WTC11 (cell line): ENCODE data around the gene PDIA6. TPM values are rescaled to one million over a fixed set of nuclear protein-coding genes. Genes with fewer than 3 reads are reported as not detected.

Source experiments
- ATF1 ChIP-seq: sonication (generic); formaldehyde crosslinking; IDR thresholded peaks from 2 replicates; pipeline ENCODE4 v1.8.1; 2023; ENCODE audit warnings: mild to moderate bottlenecking, moderate library complexity, missing genetic modification reagents
- CREB1 ChIP-seq: sonication (generic); formaldehyde crosslinking; IDR thresholded peaks from 2 replicates; pipeline ENCODE4 v1.8.0; 2023; ENCODE audit warnings: mild to moderate bottlenecking, missing genetic modification reagents
- ELF4 ChIP-seq: sonication (generic); formaldehyde crosslinking; IDR thresholded peaks from 2 replicates; pipeline ENCODE4 v1.8.1; 2022; ENCODE audit warnings: low read depth, mild to moderate bottlenecking, moderate library complexity, missing genetic modification reagents
- FOXP1 ChIP-seq: sonication (generic); formaldehyde crosslinking; IDR thresholded peaks from 2 replicates; pipeline ENCODE4 v1.8.0; 2022; ENCODE audit warnings: missing genetic modification reagents, mild to moderate bottlenecking, moderate library complexity, borderline replicate concordance
- IRF2 ChIP-seq: sonication (generic); formaldehyde crosslinking; IDR thresholded peaks from 2 replicates; pipeline ENCODE4 v1.8.0; 2022; ENCODE audit warnings: low read depth, missing genetic modification reagents, borderline replicate concordance
- JUN ChIP-seq: sonication (generic); formaldehyde crosslinking; IDR thresholded peaks from 2 replicates; pipeline ENCODE4 v1.8.0; 2023; ENCODE audit warnings: mild to moderate bottlenecking, missing genetic modification reagents
- MXD4 ChIP-seq: fragments of 250-450 bp; sonication (Bioruptor Pico); IDR thresholded peaks from 2 replicates; pipeline ENCODE4 v1.8.0; 2021; ENCODE audit warnings: mild to moderate bottlenecking, moderate library complexity, borderline replicate concordance
- MYBL2 ChIP-seq: sonication (generic); formaldehyde crosslinking; IDR thresholded peaks from 2 replicates; pipeline ENCODE4 v1.8.1; 2023; ENCODE audit warnings: mild to moderate bottlenecking, moderate library complexity, missing genetic modification reagents
- NFE2L1 ChIP-seq: sonication (generic); formaldehyde crosslinking; IDR thresholded peaks from 2 replicates; pipeline ENCODE4 v1.8.1; 2023; ENCODE audit warnings: missing genetic modification reagents
- NR2C2 ChIP-seq: sonication (generic); formaldehyde crosslinking; IDR thresholded peaks from 2 replicates; pipeline ENCODE4 v1.8.0; 2022; ENCODE audit warnings: mild to moderate bottlenecking, missing genetic modification reagents
- PRRX2 ChIP-seq: fragments of 250-450 bp; sonication (Bioruptor Pico); IDR thresholded peaks from 2 replicates; pipeline ENCODE4 v1.8.0; 2021; ENCODE audit warnings: mild to moderate bottlenecking
- SMAD3 ChIP-seq: sonication (generic); formaldehyde crosslinking; IDR thresholded peaks from 2 replicates; pipeline ENCODE4 v1.8.0; 2022; ENCODE audit warnings: missing genetic modification reagents, mild to moderate bottlenecking, borderline replicate concordance
- TCF7 ChIP-seq: sonication (generic); formaldehyde crosslinking; IDR thresholded peaks from 2 replicates; pipeline ENCODE4 v1.8.0; 2022; ENCODE audit warnings: mild to moderate bottlenecking, low read depth, missing genetic modification reagents, moderate library complexity
- TP53 ChIP-seq: sonication (generic); formaldehyde crosslinking; IDR thresholded peaks from 2 replicates; pipeline ENCODE4 v1.8.1; 2023; ENCODE audit warnings: mild to moderate bottlenecking, missing genetic modification reagents
- ZNF317 ChIP-seq: sonication (generic); formaldehyde crosslinking; IDR thresholded peaks from 2 replicates; pipeline ENCODE4 v1.8.1; 2023; ENCODE audit warnings: low read depth, mild to moderate bottlenecking, moderate library complexity, missing genetic modification reagents, borderline replicate concordance
- total RNA-seq: library from RNA; stranded (reverse); gene quantifications from 3 replicates; pipeline ENCODE4 v1.2.3, GENCODE V29; 2021
- TF ChIP-seq, protein P1 (sequence below): sonication (generic); formaldehyde crosslinking; IDR thresholded peaks from 2 replicates; pipeline ENCODE4 v1.8.0; 2023; ENCODE audit warnings: mild to moderate bottlenecking, missing genetic modification reagents
- TF ChIP-seq, protein P2 (sequence below): fragments of 250-450 bp; sonication (Bioruptor Pico); IDR thresholded peaks from 2 replicates; pipeline ENCODE4 v1.9.0; 2021; ENCODE audit warnings: mild to moderate bottlenecking
- TF ChIP-seq, protein P3 (sequence below): sonication (generic); formaldehyde crosslinking; IDR thresholded peaks from 2 replicates; pipeline ENCODE4 v1.8.0; 2022; ENCODE audit warnings: missing genetic modification reagents
- TF ChIP-seq, protein P4 (sequence below): sonication (generic); formaldehyde crosslinking; IDR thresholded peaks from 2 replicates; pipeline ENCODE4 v1.8.1; 2023; ENCODE audit warnings: mild to moderate bottlenecking, missing genetic modification reagents, borderline replicate concordance

Gene PDIA6
- total RNA-seq, 1 experiment from 2014 or later = 331 TPM

DNA sequence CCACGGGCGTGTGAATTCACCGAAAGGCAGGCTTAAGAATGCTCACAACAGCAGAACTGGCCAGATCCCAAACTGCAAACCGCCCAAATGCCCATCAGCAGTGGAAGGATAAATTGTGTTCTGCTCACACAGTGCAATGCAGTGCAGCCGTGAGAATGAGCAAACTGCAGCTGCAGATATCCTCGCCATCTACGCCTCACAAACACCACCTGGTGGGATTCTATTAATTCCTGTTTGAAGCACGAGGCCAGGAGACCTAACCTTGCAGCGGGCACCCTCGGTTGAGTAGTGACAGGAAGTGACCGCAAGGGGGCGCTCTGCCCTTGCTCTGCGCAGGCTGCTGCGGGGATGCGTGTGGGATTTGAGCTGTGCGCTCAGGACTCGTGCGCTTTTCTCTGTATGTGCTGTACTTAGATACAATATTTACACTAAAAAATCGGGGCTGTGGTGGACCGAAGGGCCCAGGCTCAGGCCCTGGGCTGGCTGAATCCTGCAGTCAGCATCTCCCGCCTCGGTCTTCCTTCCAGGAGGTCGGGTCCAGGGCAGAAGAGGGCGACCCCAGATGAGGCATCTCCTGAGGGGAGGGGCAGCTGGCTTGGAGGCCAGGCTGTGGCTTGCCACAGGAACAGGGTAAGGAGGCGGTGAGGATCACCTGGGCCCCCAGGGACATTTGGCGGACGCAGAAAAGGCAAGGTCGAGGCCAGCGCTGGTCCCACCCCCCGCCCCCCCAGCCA is 19.8 kb upstream of the PDIA6 start (continued):
- TF ChIP-seq, protein P1, sequence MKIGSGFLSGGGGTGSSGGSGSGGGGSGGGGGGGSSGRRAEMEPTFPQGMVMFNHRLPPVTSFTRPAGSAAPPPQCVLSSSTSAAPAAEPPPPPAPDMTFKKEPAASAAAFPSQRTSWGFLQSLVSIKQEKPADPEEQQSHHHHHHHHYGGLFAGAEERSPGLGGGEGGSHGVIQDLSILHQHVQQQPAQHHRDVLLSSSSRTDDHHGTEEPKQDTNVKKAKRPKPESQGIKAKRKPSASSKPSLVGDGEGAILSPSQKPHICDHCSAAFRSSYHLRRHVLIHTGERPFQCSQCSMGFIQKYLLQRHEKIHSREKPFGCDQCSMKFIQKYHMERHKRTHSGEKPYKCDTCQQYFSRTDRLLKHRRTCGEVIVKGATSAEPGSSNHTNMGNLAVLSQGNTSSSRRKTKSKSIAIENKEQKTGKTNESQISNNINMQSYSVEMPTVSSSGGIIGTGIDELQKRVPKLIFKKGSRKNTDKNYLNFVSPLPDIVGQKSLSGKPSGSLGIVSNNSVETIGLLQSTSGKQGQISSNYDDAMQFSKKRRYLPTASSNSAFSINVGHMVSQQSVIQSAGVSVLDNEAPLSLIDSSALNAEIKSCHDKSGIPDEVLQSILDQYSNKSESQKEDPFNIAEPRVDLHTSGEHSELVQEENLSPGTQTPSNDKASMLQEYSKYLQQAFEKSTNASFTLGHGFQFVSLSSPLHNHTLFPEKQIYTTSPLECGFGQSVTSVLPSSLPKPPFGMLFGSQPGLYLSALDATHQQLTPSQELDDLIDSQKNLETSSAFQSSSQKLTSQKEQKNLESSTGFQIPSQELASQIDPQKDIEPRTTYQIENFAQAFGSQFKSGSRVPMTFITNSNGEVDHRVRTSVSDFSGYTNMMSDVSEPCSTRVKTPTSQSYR (CRISPR knock-in tag) = no peak
- TF ChIP-seq MXD4 (CRISPR knock-in tag) = no peak
- TF ChIP-seq FOXP1 = peak; percentile 61; the same call in 1 of the 2 replicates
- TF ChIP-seq, protein P2, sequence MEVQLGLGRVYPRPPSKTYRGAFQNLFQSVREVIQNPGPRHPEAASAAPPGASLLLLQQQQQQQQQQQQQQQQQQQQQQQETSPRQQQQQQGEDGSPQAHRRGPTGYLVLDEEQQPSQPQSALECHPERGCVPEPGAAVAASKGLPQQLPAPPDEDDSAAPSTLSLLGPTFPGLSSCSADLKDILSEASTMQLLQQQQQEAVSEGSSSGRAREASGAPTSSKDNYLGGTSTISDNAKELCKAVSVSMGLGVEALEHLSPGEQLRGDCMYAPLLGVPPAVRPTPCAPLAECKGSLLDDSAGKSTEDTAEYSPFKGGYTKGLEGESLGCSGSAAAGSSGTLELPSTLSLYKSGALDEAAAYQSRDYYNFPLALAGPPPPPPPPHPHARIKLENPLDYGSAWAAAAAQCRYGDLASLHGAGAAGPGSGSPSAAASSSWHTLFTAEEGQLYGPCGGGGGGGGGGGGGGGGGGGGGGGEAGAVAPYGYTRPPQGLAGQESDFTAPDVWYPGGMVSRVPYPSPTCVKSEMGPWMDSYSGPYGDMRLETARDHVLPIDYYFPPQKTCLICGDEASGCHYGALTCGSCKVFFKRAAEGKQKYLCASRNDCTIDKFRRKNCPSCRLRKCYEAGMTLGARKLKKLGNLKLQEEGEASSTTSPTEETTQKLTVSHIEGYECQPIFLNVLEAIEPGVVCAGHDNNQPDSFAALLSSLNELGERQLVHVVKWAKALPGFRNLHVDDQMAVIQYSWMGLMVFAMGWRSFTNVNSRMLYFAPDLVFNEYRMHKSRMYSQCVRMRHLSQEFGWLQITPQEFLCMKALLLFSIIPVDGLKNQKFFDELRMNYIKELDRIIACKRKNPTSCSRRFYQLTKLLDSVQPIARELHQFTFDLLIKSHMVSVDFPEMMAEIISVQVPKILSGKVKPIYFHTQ = no peak
- TF ChIP-seq, protein P3, sequence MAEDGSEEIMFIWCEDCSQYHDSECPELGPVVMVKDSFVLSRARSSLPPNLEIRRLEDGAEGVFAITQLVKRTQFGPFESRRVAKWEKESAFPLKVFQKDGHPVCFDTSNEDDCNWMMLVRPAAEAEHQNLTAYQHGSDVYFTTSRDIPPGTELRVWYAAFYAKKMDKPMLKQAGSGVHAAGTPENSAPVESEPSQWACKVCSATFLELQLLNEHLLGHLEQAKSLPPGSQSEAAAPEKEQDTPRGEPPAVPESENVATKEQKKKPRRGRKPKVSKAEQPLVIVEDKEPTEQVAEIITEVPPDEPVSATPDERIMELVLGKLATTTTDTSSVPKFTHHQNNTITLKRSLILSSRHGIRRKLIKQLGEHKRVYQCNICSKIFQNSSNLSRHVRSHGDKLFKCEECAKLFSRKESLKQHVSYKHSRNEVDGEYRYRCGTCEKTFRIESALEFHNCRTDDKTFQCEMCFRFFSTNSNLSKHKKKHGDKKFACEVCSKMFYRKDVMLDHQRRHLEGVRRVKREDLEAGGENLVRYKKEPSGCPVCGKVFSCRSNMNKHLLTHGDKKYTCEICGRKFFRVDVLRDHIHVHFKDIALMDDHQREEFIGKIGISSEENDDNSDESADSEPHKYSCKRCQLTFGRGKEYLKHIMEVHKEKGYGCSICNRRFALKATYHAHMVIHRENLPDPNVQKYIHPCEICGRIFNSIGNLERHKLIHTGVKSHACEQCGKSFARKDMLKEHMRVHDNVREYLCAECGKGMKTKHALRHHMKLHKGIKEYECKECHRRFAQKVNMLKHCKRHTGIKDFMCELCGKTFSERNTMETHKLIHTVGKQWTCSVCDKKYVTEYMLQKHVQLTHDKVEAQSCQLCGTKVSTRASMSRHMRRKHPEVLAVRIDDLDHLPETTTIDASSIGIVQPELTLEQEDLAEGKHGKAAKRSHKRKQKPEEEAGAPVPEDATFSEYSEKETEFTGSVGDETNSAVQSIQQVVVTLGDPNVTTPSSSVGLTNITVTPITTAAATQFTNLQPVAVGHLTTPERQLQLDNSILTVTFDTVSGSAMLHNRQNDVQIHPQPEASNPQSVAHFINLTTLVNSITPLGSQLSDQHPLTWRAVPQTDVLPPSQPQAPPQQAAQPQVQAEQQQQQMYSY = no peak
- no peak for TF ChIP-seq SMAD3 (CRISPR knock-in tag)
- TF ChIP-seq, protein P4, sequence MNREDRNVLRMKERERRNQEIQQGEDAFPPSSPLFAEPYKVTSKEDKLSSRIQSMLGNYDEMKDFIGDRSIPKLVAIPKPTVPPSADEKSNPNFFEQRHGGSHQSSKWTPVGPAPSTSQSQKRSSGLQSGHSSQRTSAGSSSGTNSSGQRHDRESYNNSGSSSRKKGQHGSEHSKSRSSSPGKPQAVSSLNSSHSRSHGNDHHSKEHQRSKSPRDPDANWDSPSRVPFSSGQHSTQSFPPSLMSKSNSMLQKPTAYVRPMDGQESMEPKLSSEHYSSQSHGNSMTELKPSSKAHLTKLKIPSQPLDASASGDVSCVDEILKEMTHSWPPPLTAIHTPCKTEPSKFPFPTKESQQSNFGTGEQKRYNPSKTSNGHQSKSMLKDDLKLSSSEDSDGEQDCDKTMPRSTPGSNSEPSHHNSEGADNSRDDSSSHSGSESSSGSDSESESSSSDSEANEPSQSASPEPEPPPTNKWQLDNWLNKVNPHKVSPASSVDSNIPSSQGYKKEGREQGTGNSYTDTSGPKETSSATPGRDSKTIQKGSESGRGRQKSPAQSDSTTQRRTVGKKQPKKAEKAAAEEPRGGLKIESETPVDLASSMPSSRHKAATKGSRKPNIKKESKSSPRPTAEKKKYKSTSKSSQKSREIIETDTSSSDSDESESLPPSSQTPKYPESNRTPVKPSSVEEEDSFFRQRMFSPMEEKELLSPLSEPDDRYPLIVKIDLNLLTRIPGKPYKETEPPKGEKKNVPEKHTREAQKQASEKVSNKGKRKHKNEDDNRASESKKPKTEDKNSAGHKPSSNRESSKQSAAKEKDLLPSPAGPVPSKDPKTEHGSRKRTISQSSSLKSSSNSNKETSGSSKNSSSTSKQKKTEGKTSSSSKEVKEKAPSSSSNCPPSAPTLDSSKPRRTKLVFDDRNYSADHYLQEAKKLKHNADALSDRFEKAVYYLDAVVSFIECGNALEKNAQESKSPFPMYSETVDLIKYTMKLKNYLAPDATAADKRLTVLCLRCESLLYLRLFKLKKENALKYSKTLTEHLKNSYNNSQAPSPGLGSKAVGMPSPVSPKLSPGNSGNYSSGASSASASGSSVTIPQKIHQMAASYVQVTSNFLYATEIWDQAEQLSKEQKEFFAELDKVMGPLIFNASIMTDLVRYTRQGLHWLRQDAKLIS (CRISPR knock-in tag) = no peak
- no peak for TF ChIP-seq TP53
- TF ChIP-seq NR2C2 = no peak
- TF ChIP-seq MYBL2 (CRISPR knock-in tag) = no peak
- no peak for TF ChIP-seq ATF1 (CRISPR knock-in tag)
- no peak for TF ChIP-seq NFE2L1 (CRISPR knock-in tag)
- no peak for TF ChIP-seq ZNF317 (CRISPR knock-in tag)
- TF ChIP-seq IRF2 = no peak
- TF ChIP-seq PRRX2 (CRISPR knock-in tag) = no peak
- no peak for TF ChIP-seq TCF7
- no peak for TF ChIP-seq CREB1 (CRISPR knock-in tag)
- no peak for TF ChIP-seq ELF4 (CRISPR knock-in tag)
- no peak for TF ChIP-seq JUN
- TF ChIP-seq, all 79 proteins: peak for 4
